SK-N-SH treated with all-trans-retinoic acid at 6 μM for 48 hours (cell line): Measurements from ENCODE around the gene DNAH11.

Experiments used
- ARNTL ChIP-seq: fragments of 450-650 bp; formaldehyde crosslinking; IDR thresholded peaks from 2 replicates; pipeline ENCODE4 v1.5.0; 2020; ENCODE audit warnings: low read depth, mild to moderate bottlenecking, moderate library complexity, borderline replicate concordance
- BACH2 ChIP-seq: fragments of 250-450 bp; sonication (Bioruptor Pico); IDR thresholded peaks from 2 replicates; pipeline ENCODE4 v1.9.0; 2021; ENCODE audit warnings: mild to moderate bottlenecking, borderline replicate concordance
- CREB5 ChIP-seq: fragments of 250-450 bp; sonication (Bioruptor Pico); IDR thresholded peaks from 2 replicates; pipeline ENCODE4 v1.5.1; 2020; ENCODE audit warnings: low read depth, mild to moderate bottlenecking, moderate library complexity
- CSRNP3 ChIP-seq: fragments of 250-450 bp; sonication (Bioruptor Pico); IDR thresholded peaks from 2 replicates; pipeline ENCODE4 v1.5.1; 2021; ENCODE audit warnings: mild to moderate bottlenecking, moderate library complexity
- GLIS3 ChIP-seq: fragments of 250-450 bp; sonication (Bioruptor Pico); IDR thresholded peaks from 2 replicates; pipeline ENCODE4 v1.5.0; 2020; ENCODE audit warnings: mild to moderate bottlenecking, moderate library complexity
- OSR1 ChIP-seq: fragments of 250-450 bp; sonication (Bioruptor Pico); IDR thresholded peaks from 2 replicates; pipeline ENCODE4 v1.8.0; 2022; ENCODE audit warnings: moderate library complexity, mild to moderate bottlenecking, inconsistent platforms
- PATZ1 ChIP-seq: fragments of 250-450 bp; sonication (Bioruptor Pico); IDR thresholded peaks from 2 replicates; pipeline ENCODE4 v1.8.0; 2020; ENCODE audit warnings: mild to moderate bottlenecking, moderate library complexity, borderline replicate concordance
- RARB ChIP-seq: fragments of 250-450 bp; sonication (Bioruptor Pico); IDR thresholded peaks from 2 replicates; pipeline ENCODE4 v1.8.0; 2021; ENCODE audit warnings: mild to moderate bottlenecking, moderate library complexity
- SNAI2 ChIP-seq: fragments of 250-450 bp; sonication (Bioruptor Pico); IDR thresholded peaks from 2 replicates; pipeline ENCODE4 v1.5.0; 2020; ENCODE audit warnings: mild to moderate bottlenecking, moderate library complexity
- TCF4 ChIP-seq: fragments of 250-450 bp; sonication (Bioruptor Pico); IDR thresholded peaks from 2 replicates; pipeline ENCODE4 v1.8.0; 2021; ENCODE audit warnings: mild to moderate bottlenecking, moderate library complexity, borderline replicate concordance
- ZFP3 ChIP-seq: fragments of 250-450 bp; sonication (Bioruptor Pico); IDR thresholded peaks from 2 replicates; pipeline ENCODE4 v1.5.0; 2020; ENCODE audit warnings: mild to moderate bottlenecking, moderate library complexity
- ZNF565 ChIP-seq: fragments of 450-650 bp; formaldehyde crosslinking; conservative IDR thresholded peaks from 2 replicates; pipeline ENCODE4 v1.5.0; 2020; ENCODE audit warnings: low read depth, mild to moderate bottlenecking, moderate library complexity
- ZNF70 ChIP-seq: fragments of 450-650 bp; formaldehyde crosslinking; IDR thresholded peaks from 2 replicates; pipeline ENCODE4 v1.5.0; 2020; ENCODE audit warnings: mild to moderate bottlenecking, moderate library complexity
- ZNF8 ChIP-seq: fragments of 450-650 bp; formaldehyde crosslinking; IDR thresholded peaks from 2 replicates; pipeline ENCODE4 v1.5.0; 2020; ENCODE audit warnings: mild to moderate bottlenecking, moderate library complexity

- TF ChIP-seq ZNF70 (CRISPR knock-in tag) (no peak), CREB5 (CRISPR knock-in tag) (no peak), PATZ1 (CRISPR knock-in tag) (no peak), OSR1 (CRISPR knock-in tag) (no peak), SNAI2 (CRISPR knock-in tag) (no peak), CSRNP3 (CRISPR knock-in tag) (no peak), RARB (CRISPR knock-in tag) (no peak), ZFP3 (CRISPR knock-in tag) (no peak), BACH2 (no peak), ARNTL (CRISPR knock-in tag) (no peak), ZNF8 (CRISPR knock-in tag) (no peak), ZNF565 (no peak), TCF4 (CRISPR knock-in tag) (no peak), GLIS3 (CRISPR knock-in tag) (no peak)
Measured at GRCh38 chr7:21946222-21946709, 403.4 kb downstream of the DNAH11 start.
